ENCODE results near the gene SEPTIN8.

Gene SEPTIN8

DNA sequence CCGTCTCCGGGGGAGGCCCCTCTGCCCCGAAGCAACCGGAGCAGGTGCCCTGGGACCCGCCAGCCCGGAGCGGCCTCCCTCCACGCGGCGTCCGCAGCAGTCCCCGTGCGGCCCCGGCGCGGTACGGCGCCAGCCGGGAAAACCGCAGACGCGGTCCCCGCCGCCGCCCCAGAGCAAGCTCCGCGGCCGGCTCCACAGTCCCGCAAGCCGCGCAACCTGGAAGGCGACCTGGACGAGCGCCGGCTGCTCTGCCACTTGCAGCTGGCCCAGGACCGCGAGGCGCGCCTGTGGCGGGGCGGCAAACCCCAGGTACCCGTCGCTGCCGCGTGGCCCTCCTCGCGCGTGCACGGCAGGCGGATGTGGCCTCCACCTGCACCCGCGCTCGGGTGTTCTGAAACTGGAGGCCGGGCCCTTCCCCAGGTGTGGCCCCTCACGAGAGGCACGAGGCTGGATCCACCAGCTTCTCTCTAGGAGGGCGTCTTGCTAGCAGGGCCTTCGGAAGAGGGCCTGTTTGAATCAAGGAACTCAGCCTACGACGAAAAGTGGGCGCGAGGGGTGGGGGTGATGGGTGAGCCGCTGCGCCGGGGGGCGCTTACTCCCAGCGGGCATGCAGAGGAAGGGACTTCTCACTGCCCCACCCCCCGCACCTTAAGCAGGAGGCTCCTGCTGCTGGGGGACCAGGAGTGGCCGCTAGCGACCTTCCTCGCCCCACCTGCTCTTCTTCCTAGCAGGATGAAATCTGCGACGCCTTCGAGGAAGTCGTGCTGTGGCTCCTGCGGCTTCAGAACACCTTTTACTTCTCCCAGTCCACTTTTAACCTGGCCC lies 29.2 kb downstream of the SEPTIN8 start:
- DNase-seq = peak; percentile 45 to 61

DNA sequence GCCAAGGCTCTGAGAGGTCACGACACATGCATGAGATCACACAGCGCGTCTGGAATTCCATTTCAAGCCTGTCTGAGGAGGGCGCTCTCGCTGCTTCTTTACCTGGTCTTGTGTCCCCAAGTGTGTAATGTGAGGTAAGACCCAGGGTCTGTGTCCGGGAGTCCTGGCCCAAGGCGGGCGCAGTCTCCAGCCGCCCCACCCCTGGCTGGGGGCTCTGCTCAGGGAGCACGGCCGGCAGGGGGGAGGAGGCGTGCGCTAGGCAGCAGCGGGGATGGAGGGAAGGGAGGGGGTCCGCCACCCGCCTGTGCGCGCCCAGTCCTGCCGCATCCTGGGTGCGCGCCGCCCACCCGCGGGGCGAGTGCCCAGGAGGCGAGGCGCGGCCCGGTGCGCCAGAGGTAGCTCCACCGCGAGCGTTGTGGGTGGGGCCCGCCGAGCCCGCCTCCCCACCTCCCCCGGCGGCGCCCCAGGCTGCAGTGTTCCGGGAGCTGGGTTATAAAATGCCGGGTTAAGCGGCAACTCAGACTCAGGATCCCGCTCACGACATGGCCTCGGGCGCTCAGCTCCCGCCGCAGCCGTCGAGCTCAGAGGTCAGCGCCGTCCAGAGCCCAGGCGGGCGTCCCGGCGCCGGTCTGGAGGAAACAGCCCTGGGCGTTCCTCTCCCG lies 30.0 kb downstream of the SEPTIN8 start, which contains the start of gene CCNI2:
Gene CCNI2, plus strand, starts transcription at position 473 of the 662 bp plus-strand sequence. Its CDS starts 70 bp downstream, at position 543.
- DNase-seq = peak; percentile 67 to 74

DNA sequence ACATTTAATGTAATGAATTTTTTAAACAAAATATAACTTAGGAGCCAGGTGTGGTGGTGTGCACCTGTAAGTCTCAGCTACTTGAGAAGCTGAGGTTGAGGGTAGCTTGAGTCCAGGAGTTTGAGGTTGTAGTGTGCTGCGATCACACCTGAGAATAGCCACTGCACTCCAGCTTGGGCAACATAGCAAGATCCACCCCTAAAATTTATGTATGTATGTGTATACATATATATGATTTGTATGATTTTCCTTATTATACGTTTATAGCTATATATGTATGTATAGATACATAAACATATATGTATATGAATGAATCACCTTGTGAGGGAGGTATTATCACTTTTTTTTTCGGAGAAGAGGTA lies 30.5 kb downstream of the SEPTIN8 start:
- DNase-seq = no peak

DNA sequence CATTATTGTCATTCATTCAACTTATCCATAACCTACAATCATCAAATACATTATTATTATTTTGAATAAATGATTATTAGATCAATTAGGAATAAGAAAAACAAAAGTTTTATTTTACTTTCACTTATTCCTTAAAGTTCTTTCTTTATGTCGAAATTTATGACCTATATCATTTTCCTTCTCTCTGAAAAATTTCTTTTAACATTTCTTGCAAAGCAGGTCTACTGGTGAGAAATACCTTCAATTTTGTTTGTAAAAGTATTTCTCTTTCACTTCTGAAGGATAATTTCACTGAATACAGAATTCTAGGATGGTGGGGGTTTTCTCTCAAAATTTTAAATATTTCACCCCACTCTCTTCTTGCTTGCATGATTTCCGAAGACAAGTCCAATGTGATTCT lies 32.4 kb downstream of the SEPTIN8 start:
- no peak for DNase-seq

DNA sequence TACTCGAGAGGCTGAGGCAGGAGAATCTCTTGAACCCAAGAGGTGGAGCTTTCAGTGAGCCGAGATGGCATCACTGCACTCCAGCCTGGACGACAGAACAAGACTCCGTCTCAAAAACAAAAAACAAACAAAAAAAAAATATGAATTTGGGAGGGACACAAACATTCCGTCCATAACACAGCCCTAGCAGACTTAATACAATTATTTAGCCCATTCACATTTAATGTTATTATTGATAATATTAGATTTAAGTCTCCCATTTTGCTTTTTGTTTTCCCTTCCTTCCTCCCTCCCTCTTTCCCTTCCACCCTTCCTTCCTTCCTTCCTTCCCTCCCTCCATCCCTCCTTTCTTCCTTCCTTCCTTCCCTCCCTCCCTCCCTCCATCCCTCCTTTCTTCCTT lies 34.4 kb downstream of the SEPTIN8 start:
- no peak for DNase-seq

DNA sequence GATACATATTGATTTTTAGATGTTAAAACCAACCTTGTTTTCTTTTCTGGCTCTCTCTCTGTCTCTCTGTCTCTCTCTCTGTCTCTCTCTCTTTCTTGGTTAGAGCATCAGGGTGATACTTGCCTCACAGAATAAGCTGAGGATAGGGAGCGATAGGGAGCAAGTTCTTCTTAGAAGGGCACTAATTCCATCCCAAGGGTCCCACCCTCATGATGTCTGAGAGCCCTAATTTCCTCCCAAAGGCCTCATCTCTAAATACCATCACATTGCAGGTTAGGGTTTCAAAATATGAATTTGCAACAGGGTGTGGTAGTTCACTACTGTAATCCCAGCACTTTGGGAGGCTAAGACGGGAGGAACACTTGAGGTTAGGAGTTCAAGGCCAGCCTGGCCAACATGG lies 34.9 kb downstream of the SEPTIN8 start:
- no peak for DNase-seq

DNA sequence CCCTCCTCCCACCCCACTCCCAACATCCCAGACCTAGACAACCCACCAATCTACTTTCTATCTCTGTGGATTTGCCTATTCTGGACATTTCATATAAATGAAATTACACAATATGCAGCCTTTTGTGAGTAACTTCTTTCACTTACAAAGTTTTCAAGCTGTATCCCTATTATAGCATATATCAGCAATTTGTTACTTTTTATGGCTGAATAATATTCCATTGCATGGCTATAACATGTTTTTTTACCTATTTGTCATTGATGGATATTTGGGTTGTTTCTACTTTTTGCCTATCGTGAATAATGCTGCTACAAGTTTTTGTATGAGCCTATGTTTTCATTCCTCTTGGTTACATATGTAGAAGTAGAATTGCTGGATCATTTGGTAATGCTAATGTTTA lies 37.8 kb downstream of the SEPTIN8 start:
- DNase-seq = no peak

DNA sequence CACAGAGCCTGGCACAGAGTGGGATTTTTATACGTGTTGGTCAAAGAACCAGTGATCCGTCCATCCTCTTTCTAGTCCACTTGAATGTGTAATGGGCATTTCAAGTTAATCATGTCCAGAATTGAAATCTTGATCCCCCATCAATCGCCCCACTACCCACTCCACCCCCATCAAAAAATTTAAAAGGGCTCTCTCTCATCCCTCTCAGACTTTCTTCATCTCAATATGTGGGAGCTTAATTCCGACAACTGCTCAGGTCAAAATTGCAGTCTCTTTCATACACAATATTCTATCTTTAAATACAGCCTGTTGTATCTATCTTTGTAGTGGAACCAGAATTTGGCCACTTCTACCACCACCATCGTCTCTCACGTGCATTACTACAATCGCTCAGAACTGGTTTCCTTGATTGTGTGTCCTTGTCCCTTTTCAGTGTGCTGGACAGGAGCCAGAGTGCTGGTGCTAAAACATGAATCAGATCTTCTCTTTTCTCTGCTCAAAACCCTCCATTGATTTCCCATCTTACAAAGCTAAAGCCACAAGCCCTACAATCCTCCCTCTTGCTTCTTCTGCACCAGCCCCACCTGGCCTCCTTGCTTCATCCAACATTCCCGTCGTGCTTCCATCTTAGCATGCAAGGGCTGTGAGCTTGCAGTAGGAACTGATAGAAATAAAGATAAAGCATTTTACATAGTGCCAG lies 38.9 kb downstream of the SEPTIN8 start:
- DNase-seq = no peak

DNA sequence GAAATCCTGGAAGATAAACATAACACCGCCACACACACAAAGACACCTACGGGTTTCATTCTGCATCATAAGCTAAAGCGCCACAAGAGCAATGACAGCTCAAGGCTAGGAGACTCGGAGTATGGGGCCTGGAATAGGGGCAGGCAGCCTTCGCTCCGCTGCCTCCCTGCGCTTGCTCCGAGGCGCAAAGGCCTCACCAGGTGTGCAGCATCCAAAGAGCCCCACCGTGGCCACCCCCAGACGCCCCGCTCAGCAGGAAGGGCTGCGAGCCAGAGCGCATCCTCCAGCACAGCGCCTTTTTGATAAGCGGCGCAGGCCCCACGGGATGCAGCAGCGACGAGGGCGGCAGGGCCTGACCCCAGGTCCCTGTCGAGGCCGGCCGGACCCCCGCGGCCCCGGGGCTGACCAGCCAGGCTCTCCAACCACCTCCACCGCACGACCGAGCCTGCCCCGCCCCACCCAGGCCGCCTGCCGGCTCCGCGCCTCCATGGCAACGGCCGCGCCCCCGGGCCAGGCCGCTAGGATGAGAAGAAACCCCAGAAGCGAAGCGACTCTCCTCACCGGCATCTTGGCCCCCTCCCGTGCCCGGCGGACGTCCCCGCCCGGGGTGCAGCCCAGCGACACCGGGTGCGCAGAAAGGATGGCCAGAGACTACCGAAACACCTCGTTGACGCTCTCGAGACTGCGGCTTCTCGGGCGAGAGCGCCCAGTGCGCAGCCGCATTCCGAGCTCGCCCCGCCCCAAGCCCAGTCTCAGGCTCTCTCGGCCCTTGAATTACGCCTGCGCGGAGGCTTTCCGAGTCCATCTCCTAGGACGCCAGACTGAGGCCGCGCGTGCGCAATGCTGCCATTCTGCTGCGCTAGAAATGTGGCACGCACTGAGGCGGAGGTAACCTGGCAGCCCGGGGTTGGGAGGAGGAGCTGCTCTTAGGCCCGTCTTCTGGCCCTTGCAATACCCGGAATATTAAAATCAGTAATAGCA lies 39.9 kb downstream of the SEPTIN8 start, which contains the start of gene KIF3A:
Gene KIF3A, minus strand, starts transcription at position 694 of the 981 bp plus-strand sequence. Its CDS starts 127 bp downstream, at position 567.
- DNase-seq = peak; percentile 99

DNA sequence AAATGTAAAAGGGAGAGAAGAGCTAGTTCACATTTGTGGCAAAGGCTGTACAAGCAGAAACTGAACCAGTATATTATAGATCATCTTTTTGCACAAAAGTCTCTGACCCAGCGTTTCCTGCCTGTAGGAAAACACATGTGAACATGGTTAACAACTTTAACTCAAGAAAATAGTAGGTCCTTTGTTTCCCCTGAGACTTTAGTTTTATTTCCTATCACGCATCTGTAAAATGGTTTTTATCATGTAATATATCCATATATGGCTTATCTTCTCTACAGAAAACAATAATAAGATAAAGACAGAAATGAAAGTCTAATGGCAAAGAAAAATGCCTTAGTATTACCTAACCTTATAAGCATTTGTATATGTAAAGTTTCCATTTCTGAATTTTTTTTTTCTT lies 42.4 kb downstream of the SEPTIN8 start:
- no peak for DNase-seq

DNA sequence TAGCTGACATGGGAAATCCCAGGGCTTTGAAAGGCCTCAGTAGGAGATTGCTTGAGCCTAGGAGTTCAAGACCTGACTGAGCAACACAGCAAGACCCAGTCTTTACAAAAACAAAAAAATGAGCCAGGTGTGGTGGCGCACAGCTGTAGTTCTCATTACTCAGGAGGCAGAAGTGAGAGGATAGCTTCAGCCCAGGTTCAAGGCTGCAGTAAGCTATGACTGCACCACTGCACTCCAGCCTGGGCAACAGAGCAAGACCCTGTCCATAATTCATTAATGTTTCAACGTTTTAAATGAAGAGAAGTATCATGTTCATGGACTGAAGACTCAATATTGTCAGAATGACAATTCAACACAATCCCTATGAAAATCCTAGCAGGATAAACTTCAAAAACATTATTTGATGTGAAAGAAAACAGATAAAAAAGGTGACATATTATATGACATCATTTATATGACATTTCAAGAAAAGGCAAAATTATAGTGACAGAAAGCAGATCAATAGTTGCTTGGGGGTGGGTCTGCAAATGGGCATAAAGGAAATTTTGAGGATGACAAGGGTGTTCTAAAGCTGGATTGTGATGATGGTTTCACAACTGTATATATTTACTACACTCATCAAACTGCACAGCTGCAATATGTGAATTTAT lies 43.4 kb downstream of the SEPTIN8 start:
- no peak for DNase-seq

DNA sequence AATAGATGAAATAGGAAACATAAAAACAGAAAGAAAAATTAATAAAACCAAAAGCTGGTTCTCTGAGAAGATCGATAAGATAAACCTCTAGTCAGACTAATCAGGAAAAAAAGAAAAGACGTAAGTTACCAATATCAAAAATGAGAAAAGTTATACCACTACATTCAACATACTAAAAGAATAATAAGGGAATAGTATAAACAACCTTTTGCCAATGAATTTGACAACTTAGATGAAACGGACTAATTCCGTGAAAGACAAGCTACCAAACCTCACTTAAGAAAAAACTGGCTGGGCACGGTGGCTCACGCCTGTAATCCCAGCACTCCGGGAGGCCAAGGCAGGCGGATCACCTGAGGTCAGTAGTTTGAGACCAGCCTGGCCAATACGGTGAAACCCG lies 47.1 kb downstream of the SEPTIN8 start:
- no peak for DNase-seq

DNA sequence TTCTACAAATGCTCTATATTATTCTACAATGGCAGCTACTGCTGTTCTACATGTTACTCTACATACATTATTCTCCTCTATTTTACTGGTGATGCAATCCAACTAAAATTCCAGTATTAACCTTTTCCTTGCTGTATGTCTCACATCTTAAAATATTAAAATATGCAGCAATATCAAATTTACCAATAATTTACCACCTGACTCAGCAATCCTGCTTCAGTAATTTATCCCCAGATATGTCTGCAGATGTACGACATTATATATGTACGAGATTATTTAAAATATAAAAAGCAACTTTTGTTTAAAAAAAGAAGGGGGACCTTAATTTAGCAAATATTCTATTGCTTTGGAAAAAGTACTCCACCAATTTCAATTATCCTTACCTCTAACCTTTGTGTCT lies 51.3 kb downstream of the SEPTIN8 start:
- no peak for DNase-seq

DNA sequence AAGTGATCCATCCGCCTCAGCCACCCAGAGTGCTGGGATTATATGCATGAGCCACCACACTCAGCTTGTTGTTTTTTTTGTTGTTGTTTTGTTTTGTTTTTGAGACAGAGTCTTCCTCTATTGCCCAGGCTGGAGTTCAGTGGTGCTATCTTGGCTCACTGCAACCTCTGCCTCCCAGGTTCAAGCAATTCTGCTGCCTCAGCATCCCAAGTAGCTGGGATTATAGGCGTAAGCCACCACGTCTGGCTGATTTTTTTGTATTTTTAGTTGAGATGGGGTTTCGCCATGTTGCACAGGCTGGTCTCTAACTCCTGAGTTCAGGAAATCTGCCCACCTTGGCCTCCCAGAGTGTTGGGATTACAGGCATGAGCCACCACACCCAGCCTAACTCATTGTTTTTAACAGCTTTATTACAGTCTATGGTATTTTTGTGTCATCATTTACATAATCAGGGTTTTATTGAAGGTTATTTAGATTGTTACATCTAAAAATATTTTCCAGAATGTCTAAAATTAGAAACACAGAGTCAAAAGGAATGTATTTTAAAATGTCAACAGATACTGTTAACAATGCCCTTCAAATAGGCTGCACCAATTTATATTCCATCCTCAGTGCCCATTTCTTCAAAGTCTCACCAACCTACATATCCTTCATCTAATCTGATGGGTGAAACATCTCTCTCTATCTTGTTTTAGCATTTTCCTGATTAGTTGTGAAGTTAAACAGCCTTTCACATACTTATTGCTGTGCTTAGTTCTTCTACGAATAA lies 58.3 kb downstream of the SEPTIN8 start:
- no peak for DNase-seq

DNA sequence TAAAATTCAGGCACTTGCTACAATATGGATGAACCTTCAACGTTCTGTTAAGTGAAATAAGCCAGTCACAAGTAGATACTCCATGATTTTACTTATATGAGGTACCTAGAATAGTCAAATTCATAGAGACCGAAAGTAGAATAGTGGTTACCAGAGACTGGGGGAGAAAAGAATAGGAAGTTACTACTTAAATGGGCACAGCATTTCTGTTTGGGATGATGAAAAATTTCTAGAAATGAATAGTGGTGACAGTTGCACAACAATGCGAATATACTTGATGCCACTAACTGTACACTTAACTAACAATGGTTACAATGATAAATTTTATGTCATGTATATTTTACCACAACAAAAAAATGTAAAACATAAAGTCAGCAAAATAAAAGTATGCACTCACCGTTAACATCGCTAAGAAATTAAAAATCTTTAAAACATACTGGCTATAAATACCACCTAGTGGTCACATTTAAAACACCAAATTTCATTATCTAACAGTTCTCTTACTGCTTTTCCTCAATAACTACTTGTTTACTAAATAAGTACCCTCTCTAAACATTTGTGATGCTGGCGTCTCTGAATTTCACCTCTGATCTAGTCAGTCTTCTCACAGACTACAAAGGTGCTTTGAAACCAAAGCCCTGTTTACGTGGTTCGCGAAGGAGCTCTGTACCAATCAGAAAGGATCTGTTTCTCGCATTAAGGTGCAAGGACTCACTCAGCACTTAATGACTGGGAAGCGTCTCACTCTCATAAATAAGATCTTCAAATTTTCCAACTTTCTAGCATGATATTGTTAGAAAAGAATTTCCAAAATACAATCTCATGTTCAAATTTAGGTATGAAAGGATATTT lies 62.4 kb downstream of the SEPTIN8 start:
- no peak for DNase-seq

DNA sequence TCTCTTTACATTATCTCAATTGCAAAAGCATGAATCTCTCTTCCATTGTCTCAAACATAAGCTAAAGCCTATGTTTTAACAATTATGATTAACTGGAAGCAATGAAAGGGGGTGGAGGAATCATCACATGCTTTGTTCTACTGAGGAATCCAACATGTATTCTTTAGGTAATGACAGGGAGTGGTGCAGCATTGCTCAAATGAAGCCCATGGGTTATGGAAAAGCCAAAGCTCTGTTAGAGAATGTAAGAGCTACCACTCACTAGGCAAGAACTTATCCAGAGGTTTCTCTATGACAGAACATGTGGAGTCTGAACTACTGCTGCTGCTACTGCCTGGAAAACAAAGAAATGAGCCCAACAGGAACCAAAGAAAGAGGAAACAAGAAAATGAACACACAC lies 68.4 kb downstream of the SEPTIN8 start:
- no peak for DNase-seq

DNA sequence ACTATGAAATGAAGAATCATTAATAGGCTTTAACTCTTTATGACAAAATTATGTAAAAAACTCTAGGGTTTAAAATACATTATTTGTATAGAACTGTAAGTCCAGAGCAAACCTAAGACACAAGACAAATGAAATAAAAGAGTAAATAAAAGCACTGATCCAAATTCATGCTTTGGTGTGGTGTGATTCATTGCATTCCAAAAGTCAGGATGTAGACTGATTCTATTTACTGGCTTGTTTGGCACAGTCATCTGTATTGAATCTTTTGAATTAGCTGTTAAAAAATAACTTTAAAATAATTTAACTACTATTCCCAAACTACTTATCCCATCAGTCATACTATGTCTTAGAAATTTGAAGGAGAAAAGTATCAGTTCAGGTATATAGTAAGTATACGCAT lies 72.2 kb downstream of the SEPTIN8 start:
- DNase-seq = no peak

All from stimulated activated CD4-positive, alpha-beta T cell treated with anti-CD3 and anti-CD28 coated beads, Interleukin-4, amount 100 ng/mL, for 4 hours (primary cell).